Germinal center (tissue), 1 donor: ENCODE results near the gene MPDU1.
"Not testable (repeated sequence)": the region's sequence is repeated elsewhere in the genome, so short reads cannot be mapped to it uniquely, and the experiment has no call there.

Experiments used
- DNase-seq: peaks from one replicate; pipeline ENCODE4 v3.0.0; 2012; ENCODE audit warnings: mixed read lengths, low spot score

Gene MPDU1

GRCh38 chr17:7580604-7581575 lies 2.8 kb upstream of the MPDU1 start:
- no peak for DNase-seq

GRCh38 chr17:7582396-7583252 lies 1.0 kb upstream of the MPDU1 start:
- DNase-seq: no peak

- no peak for DNase-seq
Observed at GRCh38 chr17:7586673-7587419, 3.2 kb downstream of the MPDU1 start.

- no peak for DNase-seq
Observed at GRCh38 chr17:7587420-7588151, 3.9 kb downstream of the MPDU1 start.

GRCh38 chr17:7588553-7589203 lies 5.0 kb downstream of the MPDU1 start:
- no peak for DNase-seq

GRCh38 chr17:7589204-7589868 lies 5.7 kb downstream of the MPDU1 start:
- peak; percentile 80 for DNase-seq

GRCh38 chr17:7589891-7590691 lies 6.4 kb downstream of the MPDU1 start, which contains the start of gene SOX15:
SOX15 (minus strand) TSS chr17:7590094; CDS start chr17:7589676, 418 bp downstream.
- no peak for DNase-seq

GRCh38 chr17:7590743-7591142 lies 7.1 kb downstream of the MPDU1 start:
- DNase-seq: no peak

- DNase-seq: no peak
Observed at GRCh38 chr17:7591596-7591995, 7.9 kb downstream of the MPDU1 start.

- DNase-seq: no peak
Observed at GRCh38 chr17:7592422-7593021, 8.9 kb downstream of the MPDU1 start.

- no peak for DNase-seq
Observed at GRCh38 chr17:7593296-7593695, 9.6 kb downstream of the MPDU1 start.

- not testable (repeated sequence) for DNase-seq
Observed at GRCh38 chr17:7597561-7597960, 13.9 kb downstream of the MPDU1 start.

GRCh38 chr17:7606280-7606679 lies 22.6 kb downstream of the MPDU1 start:
- DNase-seq: no peak

GRCh38 chr17:7610641-7611040 lies 27.0 kb downstream of the MPDU1 start:
- DNase-seq: no peak

GRCh38 chr17:7611635-7612293 lies 28.1 kb downstream of the MPDU1 start:
- DNase-seq: no peak

- DNase-seq: no peak
Observed at GRCh38 chr17:7612294-7612640, 28.6 kb downstream of the MPDU1 start.

- no peak for DNase-seq
Observed at GRCh38 chr17:7613769-7614424, 30.2 kb downstream of the MPDU1 start.
